CD14-positive monocyte (primary cell): ENCODE results near the gene KCTD16. TPM values are rescaled to one million over a fixed set of nuclear protein-coding genes. Genes with fewer than 3 reads are reported as not detected.

Source experiments
- DNase-seq, 3 donors: peaks; one replicate each; pipeline ENCODE4 v3.0.0-alpha.2; 2011 to 2022
- H2AFZ ChIP-seq: 2 replicates; pipeline ENCODE4 v1.6.0; 2012; ENCODE audit warnings: mild to moderate bottlenecking, low read depth, low read length, inconsistent platforms; ENCODE audit not compliant: insufficient read depth, poor library complexity, severe bottlenecking
- H3K27ac ChIP-seq, 2 donors: 1 replicate in 1 of 2; 2 replicates in 1 of 2; pipeline ENCODE4 v1.5.1; 2012 to 2013; ENCODE audit warnings: low read length in 2 of 2, control low read depth in 1 of 2, inconsistent platforms in 1 of 2, low read depth in 1 of 2, mild to moderate bottlenecking in 1 of 2
- H3K27me3 ChIP-seq, 2 donors: one replicate each; pipeline versions ENCODE4 v1.6.0 to v1.6.1; 2011 to 2013; ENCODE audit warnings: low read length in 2 of 2; ENCODE audit not compliant: control insufficient read depth in 2 of 2, insufficient read depth in 2 of 2
- H3K36me3 ChIP-seq, 2 donors: replicated peaks in 1 of 2; 1 replicate in 1 of 2; 2 replicates in 1 of 2; pipeline versions ENCODE4 v1.5.1 to v1.6.1; 2012 to 2013; ENCODE audit warnings: low read length in 2 of 2, control low read depth in 1 of 2, inconsistent platforms in 1 of 2, mild to moderate bottlenecking in 1 of 2; ENCODE audit not compliant: insufficient read depth in 2 of 2, control insufficient read depth in 1 of 2
- H3K4me1 ChIP-seq, 2 donors: 1 replicate in 1 of 2; 2 replicates in 1 of 2; pipeline versions ENCODE4 v1.5.1 to v1.6.1; 2012 to 2013; ENCODE audit warnings: low read length in 2 of 2, control low read depth in 1 of 2, inconsistent platforms in 1 of 2, mild to moderate bottlenecking in 1 of 2, moderate library complexity in 1 of 2; ENCODE audit not compliant: insufficient read depth in 2 of 2, control insufficient read depth in 1 of 2
- H3K4me2 ChIP-seq: replicated peaks from 2 replicates; pipeline ENCODE3; 2012; ENCODE audit warnings: low read length, moderate library complexity, mild to moderate bottlenecking; ENCODE audit not compliant: poor library complexity, severe bottlenecking; ENCODE audit errors: extremely low read depth
- H3K4me3 ChIP-seq, 3 experiments: fragments of 200-600 bp in 1 of 3; sonication (generic) in 1 of 3; replicated peaks in 1 of 3; 1 replicate in 2 of 3; 2 replicates in 1 of 3; pipeline ENCODE4 v1.5.1; 2011 to 2013; ENCODE audit warnings: low read length in 3 of 3, mild to moderate bottlenecking in 3 of 3, control low read depth in 2 of 3, low read depth in 2 of 3, inconsistent platforms in 1 of 3, moderate library complexity in 1 of 3
- H3K79me2 ChIP-seq: 2 replicates; pipeline ENCODE4 v1.6.0; 2012; ENCODE audit warnings: mild to moderate bottlenecking, control low read depth, inconsistent platforms, low read length, moderate library complexity; ENCODE audit not compliant: insufficient read depth
- H3K9ac ChIP-seq: 2 replicates; pipeline ENCODE4 v1.6.0; 2017; ENCODE audit warnings: low read length, mild to moderate bottlenecking; ENCODE audit not compliant: insufficient read depth, poor library complexity, severe bottlenecking
- H3K9me3 ChIP-seq, 2 donors: replicated peaks in 1 of 2; 1 replicate in 1 of 2; 2 replicates in 1 of 2; pipeline versions ENCODE4 v1.5.1 to v1.6.1; 2012 to 2013; ENCODE audit warnings: low read length in 2 of 2, control low read depth in 1 of 2; ENCODE audit not compliant: control insufficient read depth in 1 of 2, insufficient read depth in 1 of 2
- H4K20me1 ChIP-seq: 2 replicates; pipeline ENCODE4 v1.6.0; 2012; ENCODE audit warnings: mild to moderate bottlenecking, low read length, control low read depth, moderate library complexity; ENCODE audit not compliant: insufficient read depth
- H3K27ac Mint-ChIP-seq, 7 donors: one replicate each; pipeline ENCODE4 v1.8.0; 2020; ENCODE audit warnings: mild to moderate bottlenecking in 7 of 7, mixed read lengths in 7 of 7, moderate library complexity in 6 of 7, inconsistent platforms in 2 of 7
- H3K27me3 Mint-ChIP-seq, 3 donors: one replicate each; pipeline ENCODE4 v1.8.0; 2021 to 2022; ENCODE audit warnings: low read depth in 3 of 3, mild to moderate bottlenecking in 3 of 3, mixed read lengths in 3 of 3, moderate library complexity in 3 of 3, inconsistent platforms in 1 of 3
- H3K36me3 Mint-ChIP-seq, 2 donors: one replicate each; pipeline ENCODE4 v1.8.0; 2020; ENCODE audit warnings: mixed read lengths in 2 of 2, inconsistent platforms in 1 of 2, mild to moderate bottlenecking in 1 of 2
- H3K4me1 Mint-ChIP-seq: one replicate; pipeline ENCODE4 v1.8.0; 2020; ENCODE audit warnings: mild to moderate bottlenecking, mixed read lengths
- H3K4me3 Mint-ChIP-seq, 2 donors: one replicate each; pipeline ENCODE4 v1.8.0; 2020; ENCODE audit warnings: mild to moderate bottlenecking in 2 of 2, mixed read lengths in 2 of 2, moderate library complexity in 1 of 2
- H3K9me3 Mint-ChIP-seq, 7 donors: one replicate each; pipeline ENCODE4 v1.8.0; 2020 to 2022; ENCODE audit warnings: mixed read lengths in 7 of 7, mild to moderate bottlenecking in 6 of 7, moderate library complexity in 6 of 7, inconsistent platforms in 2 of 7
- WGBS: methylation state at CpG from one replicate; pipeline ENCODE4 v1.1.5; 2013; ENCODE audit warnings: missing lambda C conversion rate; ENCODE audit not compliant: insufficient coverage; 5-methylcytosine and 5-hydroxymethylcytosine counted together
- intact Hi-C, 2 donors: fragments of 100-400 bp; cut with micrococcal nuclease; formaldehyde crosslinking; loops; one replicate each; pipeline versions ENCODE4 v1.15.0 to v1.15.1; 2023
- polyA plus RNA-seq, 3 donors: library from polyadenylated mRNA; depleted of rRNA in 1 of 3; unstranded in 2 of 3; stranded (reverse) in 1 of 3; fragments of 300-500 nt in 2 of 3; fragments of >200 nt in 1 of 3; fragmentation: Illumina TruSeq in 2 of 3; gene quantifications; 1 replicate in 2 of 3; 2 replicates in 1 of 3; pipeline ENCODE4 v1.2.3, GENCODE V29; 2012 to 2021
- TF ChIP-seq, protein P1 (sequence below): fragments of 200-600 bp; IDR thresholded peaks from one replicate; pipeline ENCODE4 v1.8.0; 2022; ENCODE audit warnings: antibody characterized with exemption, mild to moderate bottlenecking

The KCTD16 gene
- polyA plus RNA-seq, 3 donors, result not detected

- no peaks in the 10 kb centered on the region for H3K36me3 ChIP-seq
- H3K27ac ChIP-seq, result no peak overlapping the region
- H3K79me2 ChIP-seq, result no peaks in the 10 kb centered on the region
- Mint-ChIP-seq H3K27ac (no peak overlapping the region), H3K9me3 (peaks cover 0 to 3% (median 1%) of the 10 kb centered on the region in 7 donors), H3K36me3 (no peaks in the 10 kb centered on the region), H3K4me3 (no peak overlapping the region), H3K4me1 (no peaks in the 10 kb centered on the region), H3K27me3 (no peaks in the 10 kb centered on the region)
- H4K20me1 ChIP-seq, result no peaks in the 10 kb centered on the region
- no peaks in the 10 kb centered on the region for H3K4me1 ChIP-seq
- DNase-seq, result no peak
- TF ChIP-seq, protein P1, sequence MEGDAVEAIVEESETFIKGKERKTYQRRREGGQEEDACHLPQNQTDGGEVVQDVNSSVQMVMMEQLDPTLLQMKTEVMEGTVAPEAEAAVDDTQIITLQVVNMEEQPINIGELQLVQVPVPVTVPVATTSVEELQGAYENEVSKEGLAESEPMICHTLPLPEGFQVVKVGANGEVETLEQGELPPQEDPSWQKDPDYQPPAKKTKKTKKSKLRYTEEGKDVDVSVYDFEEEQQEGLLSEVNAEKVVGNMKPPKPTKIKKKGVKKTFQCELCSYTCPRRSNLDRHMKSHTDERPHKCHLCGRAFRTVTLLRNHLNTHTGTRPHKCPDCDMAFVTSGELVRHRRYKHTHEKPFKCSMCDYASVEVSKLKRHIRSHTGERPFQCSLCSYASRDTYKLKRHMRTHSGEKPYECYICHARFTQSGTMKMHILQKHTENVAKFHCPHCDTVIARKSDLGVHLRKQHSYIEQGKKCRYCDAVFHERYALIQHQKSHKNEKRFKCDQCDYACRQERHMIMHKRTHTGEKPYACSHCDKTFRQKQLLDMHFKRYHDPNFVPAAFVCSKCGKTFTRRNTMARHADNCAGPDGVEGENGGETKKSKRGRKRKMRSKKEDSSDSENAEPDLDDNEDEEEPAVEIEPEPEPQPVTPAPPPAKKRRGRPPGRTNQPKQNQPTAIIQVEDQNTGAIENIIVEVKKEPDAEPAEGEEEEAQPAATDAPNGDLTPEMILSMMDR, result no peak
- H2AFZ ChIP-seq, result no peak overlapping the region
- H3K9ac ChIP-seq, result no peak overlapping the region
- WGBS, result 100% methylated on average over 1 of the region's 5 CpGs
- no peaks in the 10 kb centered on the region for H3K27me3 ChIP-seq
- no peak overlapping the region for H3K4me2 ChIP-seq
- H3K9me3 ChIP-seq, result no peaks in the 10 kb centered on the region
- no peak overlapping the region for H3K4me3 ChIP-seq
- intact Hi-C loops, result no loop called here
Measured at GRCh38 chr5:144308174-144308573, 137.5 kb downstream of the KCTD16 start.

- Histone ChIP-seq H3K79me2 (no peaks in the 10 kb centered on the region), H3K27me3 (no peaks in the 10 kb centered on the region), H3K4me2 (no peak overlapping the region), H3K36me3 (no peaks in the 10 kb centered on the region), H3K9me3 (no peaks in the 10 kb centered on the region), H2AFZ (no peak overlapping the region), H3K27ac (no peak overlapping the region), H3K4me1 (no peaks in the 10 kb centered on the region), H3K9ac (no peak overlapping the region), H4K20me1 (no peaks in the 10 kb centered on the region), H3K4me3 (no peak overlapping the region)
- H3K4me1 Mint-ChIP-seq, result no peaks in the 10 kb centered on the region
- no peak for DNase-seq
- intact Hi-C loops, result no loop called here
- no peak overlapping the region for H3K4me3 Mint-ChIP-seq
- TF ChIP-seq, protein P1, result no peak
- no peak overlapping the region for H3K27ac Mint-ChIP-seq
- H3K9me3 Mint-ChIP-seq, result peaks cover 0 to 3% (median 1%) of the 10 kb centered on the region in 7 donors
- WGBS, result 100% methylated on average over 1 of the region's 5 CpGs
- no peaks in the 10 kb centered on the region for H3K36me3 Mint-ChIP-seq
- no peaks in the 10 kb centered on the region for H3K27me3 Mint-ChIP-seq
Measured at GRCh38 chr5:144308906-144309670, 138.4 kb downstream of the KCTD16 start.
